WTC11 (cell line): Measurements from ENCODE around the gene SLAMF7.

Experiments used
- TF ChIP-seq, protein P1 (sequence below): sonication (generic); formaldehyde crosslinking; IDR thresholded peaks from 2 replicates; pipeline ENCODE4 v1.8.1; 2022; ENCODE audit warnings: low read depth, missing genetic modification reagents, borderline replicate concordance
- TF ChIP-seq, protein P2 (sequence below): fragments of 200-600 bp; IDR thresholded peaks from 2 replicates; pipeline ENCODE4 v1.8.0; 2022; ENCODE audit warnings: antibody characterized with exemption

DNA sequence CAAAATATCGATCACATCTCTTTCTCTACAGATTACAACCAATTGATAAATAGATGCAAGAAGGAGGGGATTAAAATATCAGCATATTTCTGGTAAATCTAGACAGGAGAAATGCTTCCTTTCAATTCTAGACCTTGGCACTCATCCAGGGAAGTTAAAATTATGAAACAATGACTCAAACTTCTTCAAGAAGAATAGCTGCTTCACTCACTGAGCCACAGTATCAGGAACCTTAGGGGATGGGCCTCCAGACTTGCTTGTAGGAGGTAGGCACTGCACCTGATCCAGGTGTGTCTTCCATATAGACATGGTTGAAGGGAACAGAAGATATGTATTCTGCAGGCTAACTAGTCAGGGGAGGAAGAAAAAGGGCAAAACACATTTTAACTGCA lies 9.8 kb downstream of the SLAMF7 start:
- TF ChIP-seq, protein P1, sequence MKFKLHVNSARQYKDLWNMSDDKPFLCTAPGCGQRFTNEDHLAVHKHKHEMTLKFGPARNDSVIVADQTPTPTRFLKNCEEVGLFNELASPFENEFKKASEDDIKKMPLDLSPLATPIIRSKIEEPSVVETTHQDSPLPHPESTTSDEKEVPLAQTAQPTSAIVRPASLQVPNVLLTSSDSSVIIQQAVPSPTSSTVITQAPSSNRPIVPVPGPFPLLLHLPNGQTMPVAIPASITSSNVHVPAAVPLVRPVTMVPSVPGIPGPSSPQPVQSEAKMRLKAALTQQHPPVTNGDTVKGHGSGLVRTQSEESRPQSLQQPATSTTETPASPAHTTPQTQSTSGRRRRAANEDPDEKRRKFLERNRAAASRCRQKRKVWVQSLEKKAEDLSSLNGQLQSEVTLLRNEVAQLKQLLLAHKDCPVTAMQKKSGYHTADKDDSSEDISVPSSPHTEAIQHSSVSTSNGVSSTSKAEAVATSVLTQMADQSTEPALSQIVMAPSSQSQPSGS (CRISPR knock-in tag), result no peak
- TF ChIP-seq, protein P2, sequence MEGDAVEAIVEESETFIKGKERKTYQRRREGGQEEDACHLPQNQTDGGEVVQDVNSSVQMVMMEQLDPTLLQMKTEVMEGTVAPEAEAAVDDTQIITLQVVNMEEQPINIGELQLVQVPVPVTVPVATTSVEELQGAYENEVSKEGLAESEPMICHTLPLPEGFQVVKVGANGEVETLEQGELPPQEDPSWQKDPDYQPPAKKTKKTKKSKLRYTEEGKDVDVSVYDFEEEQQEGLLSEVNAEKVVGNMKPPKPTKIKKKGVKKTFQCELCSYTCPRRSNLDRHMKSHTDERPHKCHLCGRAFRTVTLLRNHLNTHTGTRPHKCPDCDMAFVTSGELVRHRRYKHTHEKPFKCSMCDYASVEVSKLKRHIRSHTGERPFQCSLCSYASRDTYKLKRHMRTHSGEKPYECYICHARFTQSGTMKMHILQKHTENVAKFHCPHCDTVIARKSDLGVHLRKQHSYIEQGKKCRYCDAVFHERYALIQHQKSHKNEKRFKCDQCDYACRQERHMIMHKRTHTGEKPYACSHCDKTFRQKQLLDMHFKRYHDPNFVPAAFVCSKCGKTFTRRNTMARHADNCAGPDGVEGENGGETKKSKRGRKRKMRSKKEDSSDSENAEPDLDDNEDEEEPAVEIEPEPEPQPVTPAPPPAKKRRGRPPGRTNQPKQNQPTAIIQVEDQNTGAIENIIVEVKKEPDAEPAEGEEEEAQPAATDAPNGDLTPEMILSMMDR, result no peak
